NOMO-1 (cell line): ENCODE data around the gene GSTK1.
"Not testable (repeated sequence)": the region's sequence is repeated elsewhere in the genome, so short reads cannot be mapped to it uniquely, and the experiment has no call there.

Source experiments
- DNase-seq, 2 experiments: peaks; one replicate each; lab custom pipeline; 2025; ENCODE audit not compliant: unreplicated experiment in 2 of 2; lab: John Stamatoyannopoulos, UW

Gene GSTK1

GRCh38 chr7:143263266-143264195 is at the start of gene GSTK1:
TSS of gene GSTK1 (plus strand) at chr7:143263441. CDS start at chr7:143263514, 73 bp downstream.
- DNase-seq, result peak; percentile 28 to 55

GRCh38 chr7:143213478-143213877 is 49.8 kb upstream of the GSTK1 start:
- DNase-seq, result not testable (repeated sequence)

GRCh38 chr7:143214789-143215679 is 48.2 kb upstream of the GSTK1 start:
- DNase-seq, result peak; percentile 6 to 43

- DNase-seq, result no peak
These were observed 47.1 kb upstream of the GSTK1 start for GRCh38 chr7:143216151-143216550.

GRCh38 chr7:143216686-143217085 is 46.6 kb upstream of the GSTK1 start:
- DNase-seq, result no peak

GRCh38 chr7:143217806-143218205 is 45.4 kb upstream of the GSTK1 start:
- DNase-seq, result no peak

GRCh38 chr7:143221286-143221685 is 42.0 kb upstream of the GSTK1 start:
- no peak for DNase-seq

- DNase-seq, result no peak
These were observed 41.5 kb upstream of the GSTK1 start, which contains the start of gene TAS2R40 for GRCh38 chr7:143221737-143222136. TSS of gene TAS2R40 (plus strand) at chr7:143222037. CDS start at chr7:143222079, 42 bp downstream.

GRCh38 chr7:143222782-143223181 is 40.5 kb upstream of the GSTK1 start:
- peak; percentile 68 to 71 for DNase-seq

- DNase-seq, result no peak
These were observed 39.5 kb upstream of the GSTK1 start for GRCh38 chr7:143223784-143224183.

GRCh38 chr7:143225047-143225446 is 38.2 kb upstream of the GSTK1 start:
- no peak for DNase-seq

- DNase-seq, result no peak
These were observed 35.4 kb upstream of the GSTK1 start for GRCh38 chr7:143227806-143228205.

GRCh38 chr7:143229054-143229790 is 34.0 kb upstream of the GSTK1 start:
- no peak for DNase-seq

- DNase-seq, result no peak
These were observed 32.4 kb upstream of the GSTK1 start for GRCh38 chr7:143230602-143231457.

- DNase-seq, result peak in 1 of 2 experiments; percentile 2
These were observed 29.3 kb upstream of the GSTK1 start for GRCh38 chr7:143233816-143234532.

- no peak for DNase-seq
These were observed 28.7 kb upstream of the GSTK1 start for GRCh38 chr7:143234533-143234875.

- no peak for DNase-seq
These were observed 27.7 kb upstream of the GSTK1 start for GRCh38 chr7:143235561-143235960.

GRCh38 chr7:143236408-143236990 is 26.7 kb upstream of the GSTK1 start:
- DNase-seq, result no peak

GRCh38 chr7:143237366-143237765 is 25.9 kb upstream of the GSTK1 start:
- peak; percentile 26 to 28 for DNase-seq
